Smooth muscle cell (in vitro differentiated cells): ENCODE data around the gene LPP. TPM values are rescaled to one million over a fixed set of nuclear protein-coding genes. Genes with fewer than 3 reads are reported as not detected.

Experiments used
- DNase-seq: peaks from one replicate; lab custom pipeline; 2025; ENCODE audit not compliant: unreplicated experiment; lab: John Stamatoyannopoulos, UW
- H2AFZ ChIP-seq: fragments of 200-600 bp; sonication (generic); 2 replicates; pipeline ENCODE4 v1.6.0; 2016; ENCODE audit warnings: antibody characterized with exemption, low read depth, mild to moderate bottlenecking
- H3F3A ChIP-seq: fragments of 200-600 bp; sonication (generic); 2 replicates; pipeline ENCODE4 v1.6.0; 2017; ENCODE audit warnings: antibody characterized with exemption, low read depth
- H3K27ac ChIP-seq: fragments of 200-600 bp; sonication (generic); 2 replicates; pipeline ENCODE4 v1.5.1; 2016; ENCODE audit warnings: low read depth, mild to moderate bottlenecking
- H3K27me3 ChIP-seq: fragments of 200-600 bp; sonication (generic); 2 replicates; pipeline ENCODE4 v1.6.1; 2016; ENCODE audit warnings: low read depth, mild to moderate bottlenecking
- H3K36me3 ChIP-seq: fragments of 200-600 bp; sonication (generic); 2 replicates; pipeline ENCODE4 v1.5.1; 2016; ENCODE audit warnings: low read depth
- H3K4me1 ChIP-seq: fragments of 200-600 bp; sonication (generic); 2 replicates; pipeline ENCODE4 v1.5.1; 2016; ENCODE audit warnings: low read depth
- H3K4me2 ChIP-seq: fragments of 200-600 bp; sonication (generic); 2 replicates; pipeline ENCODE4 v1.6.0; 2016; ENCODE audit warnings: mild to moderate bottlenecking
- H3K4me3 ChIP-seq: fragments of 200-600 bp; sonication (generic); 2 replicates; pipeline ENCODE4 v1.5.1; 2016; ENCODE audit warnings: mild to moderate bottlenecking
- H3K79me2 ChIP-seq: fragments of 200-600 bp; sonication (generic); 2 replicates; pipeline ENCODE4 v1.6.0; 2016; ENCODE audit warnings: low read depth, mild to moderate bottlenecking
- H3K9ac ChIP-seq: fragments of 200-600 bp; sonication (generic); 2 replicates; pipeline ENCODE4 v1.6.0; 2016; ENCODE audit warnings: low read depth
- H3K9me3 ChIP-seq: fragments of 200-600 bp; sonication (generic); replicated peaks from 2 replicates; pipeline ENCODE4 v1.5.1; 2016; ENCODE audit warnings: low read depth
- H4K20me1 ChIP-seq: fragments of 200-600 bp; sonication (generic); 2 replicates; pipeline ENCODE4 v1.6.0; 2016; ENCODE audit warnings: low read depth
- CTCF ChIP-seq: fragments of 200-600 bp; sonication (generic); IDR thresholded peaks from 2 replicates; pipeline ENCODE4 v1.5.1; 2017; ENCODE audit warnings: borderline replicate concordance, mild to moderate bottlenecking, antibody characterized with exemption; ENCODE audit not compliant: insufficient read depth, poor library complexity, severe bottlenecking
- WGBS: methylation state at CpG from one replicate; pipeline ENCODE4 v1.1.7; 2016; ENCODE audit warnings: low lambda C conversion rate; 5-methylcytosine and 5-hydroxymethylcytosine counted together
- polyA plus RNA-seq: library from polyadenylated mRNA; unstranded; fragments of >200 nt; fragmentation: Nextera tagmentation; extraction: Ambion mirVana; gene quantifications from 2 replicates; pipeline ENCODE4 v1.2.1, GENCODE V29; 2016
- total RNA-seq: library from RNA; depleted of rRNA; stranded (reverse); fragments of >200 nt; gene quantifications from 2 replicates; pipeline ENCODE4 v1.2.3, GENCODE V29; 2014

The LPP gene
- total and polyA plus RNA-seq, 2 experiments from 2014 or later: 42.3 to 128 TPM

- DNase-seq: no peak
- Histone ChIP-seq H3K79me2 (peaks cover 51% of the 10 kb centered on the region), H3K4me1 (peaks cover 7% of the 10 kb centered on the region), H3K4me2 (no peak overlapping the region), H2AFZ (no peak overlapping the region), H3K27ac (peak overlapping the region; percentile 8), H3K9me3 (no peaks in the 10 kb centered on the region), H3K36me3 (no peaks in the 10 kb centered on the region), H3K4me3 (no peak overlapping the region), H4K20me1 (peaks cover 82% of the 10 kb centered on the region), H3F3A (peaks cover 15% of the 10 kb centered on the region), H3K27me3 (no peaks in the 10 kb centered on the region), H3K9ac (no peak overlapping the region)
- no peak for TF ChIP-seq CTCF
- 97% methylated on average over 9 of the region's 9 CpGs for WGBS
Observed at GRCh38 chr3:188342991-188343732, 189.2 kb downstream of the LPP start.

GRCh38 chr3:188343894-188344293 is 189.9 kb downstream of the LPP start:
- peaks cover 46% of the 10 kb centered on the region for H3K79me2 ChIP-seq

GRCh38 chr3:188345223-188345622 is 191.3 kb downstream of the LPP start:
- Histone ChIP-seq H3K4me3 (no peak overlapping the region), H3K4me2 (peak overlapping the region; percentile 75), H3K9ac (no peak overlapping the region), H4K20me1 (peaks cover 83% of the 10 kb centered on the region), H3K27me3 (no peaks in the 10 kb centered on the region), H3K36me3 (no peaks in the 10 kb centered on the region), H3K79me2 (peaks cover 35% of the 10 kb centered on the region), H3K9me3 (no peaks in the 10 kb centered on the region), H3F3A (peaks cover 29% of the 10 kb centered on the region), H2AFZ (no peak overlapping the region), H3K4me1 (peaks cover 13% of the 10 kb centered on the region), H3K27ac (peak overlapping the region; percentile 74)
- DNase-seq: no peak
- TF ChIP-seq CTCF: no peak
- 55% methylated on average over 5 of the region's 5 CpGs for WGBS

More at GRCh38 chr3:188343894-188344293, 189.9 kb downstream of the LPP start:
- Histone ChIP-seq H3K27me3 (no peaks in the 10 kb centered on the region), H3K27ac (peak overlapping the region; percentile 8), H3K4me3 (no peak overlapping the region), H2AFZ (no peak overlapping the region), H3F3A (peaks cover 22% of the 10 kb centered on the region), H3K9me3 (no peaks in the 10 kb centered on the region), H4K20me1 (peaks cover 82% of the 10 kb centered on the region), H3K9ac (no peak overlapping the region), H3K36me3 (no peaks in the 10 kb centered on the region), H3K4me2 (peak overlapping the region; percentile 16), H3K4me1 (peaks cover 5% of the 10 kb centered on the region)
- WGBS: 38% methylated on average over 5 of the region's 5 CpGs
- no peak for TF ChIP-seq CTCF
- no peak for DNase-seq
